PFSK-1 (cell line): ENCODE measurements around the gene PCSK9. TPM values are rescaled to one million over a fixed set of nuclear protein-coding genes. Genes with fewer than 3 reads are reported as not detected.

Source experiments
- FOXP2 ChIP-seq: optimal IDR thresholded peaks from 2 replicates; pipeline ENCODE3; 2011; ENCODE audit warnings: borderline replicate concordance, control low read depth, inconsistent platforms; ENCODE audit not compliant: insufficient read depth; ENCODE audit errors: extremely low read length, extremely low read depth
- POLR2AphosphoS5 ChIP-seq: IDR thresholded peaks from 2 replicates; pipeline ENCODE4 v1.6.1; 2012; ENCODE audit warnings: low read depth, mild to moderate bottlenecking, control low read depth, low read length, moderate library complexity
- REST ChIP-seq, 2 experiments: IDR thresholded peaks; 2 replicates each; pipeline versions ENCODE4 v1.6.1 to v1.8.0; 2011 to 2012; ENCODE audit warnings: low read depth in 2 of 2, low read length in 2 of 2, control low read depth in 1 of 2, inconsistent platforms in 1 of 2, mild to moderate bottlenecking in 1 of 2, moderate library complexity in 1 of 2; ENCODE audit not compliant: insufficient read depth in 1 of 2
- SIN3A ChIP-seq: IDR thresholded peaks from 2 replicates; pipeline ENCODE4 v1.6.1; 2012; ENCODE audit warnings: mild to moderate bottlenecking, low read length, moderate library complexity, borderline replicate concordance; ENCODE audit not compliant: insufficient read depth
- TAF1 ChIP-seq: IDR thresholded peaks from 2 replicates; pipeline ENCODE4 v1.6.1; 2012; ENCODE audit warnings: low read length, control low read depth, borderline replicate concordance; ENCODE audit not compliant: insufficient read depth
- polyA plus RNA-seq: library from polyadenylated mRNA; unstranded; fragments of >200 nt; gene quantifications from one replicate; pipeline ENCODE4 v1.2.1, GENCODE V29; 2012; ENCODE audit warnings: low read depth, missing spikeins; ENCODE audit not compliant: insufficient read length

PCSK9 gene
- not detected for polyA plus RNA-seq

- no peak for TF ChIP-seq REST (IDR thresholded peaks at IDR 0.05; ENCODE audit: insufficient read depth in 1 of 2, low read depth in 2 of 2, low read length in 2 of 2)
- TF ChIP-seq FOXP2 = no peak
- no peak for TF ChIP-seq POLR2AphosphoS5
- no peak for TF ChIP-seq TAF1
- TF ChIP-seq SIN3A = no peak
These were observed at the start of gene PCSK9 for GRCh38 chr1:55039342-55040082. PCSK9 (plus strand) TSS chr1:55039548; CDS start chr1:55039838, 290 bp downstream.

- TF ChIP-seq FOXP2 (no peak), TAF1 (no peak), SIN3A (no peak), POLR2AphosphoS5 (no peak), REST (IDR thresholded peaks at IDR 0.05; ENCODE audit: insufficient read depth in 1 of 2, low read depth in 2 of 2, low read length in 2 of 2) (no peak)
These were observed 49.2 kb upstream of the PCSK9 start for GRCh38 chr1:54989968-54990810.

- TF ChIP-seq SIN3A = no peak
These were observed 48.4 kb upstream of the PCSK9 start for GRCh38 chr1:54990916-54991315.

- TF ChIP-seq REST (IDR thresholded peaks at IDR 0.05; ENCODE audit: insufficient read depth in 1 of 2, low read depth in 2 of 2, low read length in 2 of 2) (no peak), SIN3A (no peak), TAF1 (no peak), FOXP2 (no peak), POLR2AphosphoS5 (no peak)
These were observed 47.4 kb upstream of the PCSK9 start for GRCh38 chr1:54991939-54992338.

- no peak for TF ChIP-seq SIN3A
- no peak for TF ChIP-seq POLR2AphosphoS5
- no peak for TF ChIP-seq TAF1
- no peak for TF ChIP-seq REST (IDR thresholded peaks at IDR 0.05; ENCODE audit: insufficient read depth in 1 of 2, low read depth in 2 of 2, low read length in 2 of 2)
- no peak for TF ChIP-seq FOXP2
These were observed 46.2 kb upstream of the PCSK9 start for GRCh38 chr1:54993140-54993539.
